SK-N-SH (cell line): ENCODE results near the gene HSD3B7. TPM values are rescaled to one million over a fixed set of nuclear protein-coding genes. Genes with fewer than 3 reads are reported as not detected.

Experiments
- CTCF ChIA-PET: fragments of 300-600, 350-600 bp; formaldehyde crosslinking; extraction: SDS; loops from one replicate; lab custom pipeline; 2021; lab: Yijun Ruan, JAX
- POLR2A ChIA-PET: fragments of 350-600 bp; sonication (Branson Sonifier 250); formaldehyde crosslinking; extraction: SDS; loops from one replicate; lab custom pipeline; 2020; ENCODE audit warnings: antibody characterized with exemption, inconsistent platforms; lab: Yijun Ruan, JAX
- DNase-seq: peaks from one replicate; pipeline ENCODE4 v3.0.0; 2012
- H2AFZ ChIP-seq: fragments of 200-600 bp; sonication (generic); 2 replicates; pipeline ENCODE4 v1.8.1; 2016; ENCODE audit warnings: antibody characterized with exemption, mild to moderate bottlenecking, low read depth
- H3F3A ChIP-seq: fragments of 200-600 bp; sonication (generic); replicated peaks from 2 replicates; pipeline ENCODE3; 2016; ENCODE audit warnings: antibody characterized with exemption, mild to moderate bottlenecking; ENCODE audit not compliant: insufficient read depth
- H3K27ac ChIP-seq, 2 experiments: fragments of 200-500 bp in 1 of 2; fragments of 200-600 bp in 1 of 2; sonication (Bioruptor generic) in 1 of 2; sonication (generic), shearing (Covaris generic) in 1 of 2; 2 replicates each; pipeline versions ENCODE4 v1.5.1 to v1.6.1; 2014 to 2016; ENCODE audit warnings: low read depth in 2 of 2, inconsistent platforms in 1 of 2, low read length in 1 of 2, mild to moderate bottlenecking in 1 of 2, mixed read lengths in 1 of 2
- H3K27me3 ChIP-seq: fragments of 200-600 bp; sonication (generic), shearing (Covaris generic); 2 replicates; pipeline ENCODE4 v1.6.1; 2016; ENCODE audit warnings: mixed run types; ENCODE audit not compliant: insufficient read depth
- H3K36me3 ChIP-seq, 2 experiments: fragments of 200-500 bp in 1 of 2; fragments of 200-600 bp in 1 of 2; sonication (Bioruptor generic) in 1 of 2; sonication (generic) in 1 of 2; replicated peaks in 1 of 2; 2 replicates each; pipeline versions ENCODE3 to v1.5.1; 2014 to 2016; ENCODE audit warnings: low read length in 1 of 2, mild to moderate bottlenecking in 1 of 2; ENCODE audit not compliant: insufficient read depth in 2 of 2, control insufficient read depth in 1 of 2
- H3K4me1 ChIP-seq, 2 experiments: fragments of 200-500 bp in 1 of 2; fragments of 200-600 bp in 1 of 2; sonication (Bioruptor generic) in 1 of 2; sonication (generic), shearing (Covaris generic) in 1 of 2; 2 replicates each; pipeline versions ENCODE4 v1.5.1 to v1.6.1; 2014 to 2016; ENCODE audit warnings: low read depth in 1 of 2, low read length in 1 of 2, mixed run types in 1 of 2; ENCODE audit not compliant: insufficient read depth in 2 of 2, control insufficient read depth in 1 of 2
- H3K4me2 ChIP-seq: fragments of 200-600 bp; sonication (generic), shearing (Covaris generic); 2 replicates; pipeline ENCODE4 v1.6.1; 2017; ENCODE audit warnings: mixed run types
- H3K4me3 ChIP-seq, 2 experiments: fragments of 200-500 bp in 1 of 2; fragments of 200-600 bp in 1 of 2; sonication (Bioruptor generic) in 1 of 2; sonication (generic), shearing (Covaris generic) in 1 of 2; 2 replicates each; pipeline versions ENCODE4 v1.5.1 to v1.8.1; 2014 to 2016; ENCODE audit warnings: low read depth in 2 of 2, inconsistent platforms in 1 of 2, low read length in 1 of 2, mild to moderate bottlenecking in 1 of 2, mixed read lengths in 1 of 2, moderate library complexity in 1 of 2
- H3K79me2 ChIP-seq: fragments of 200-600 bp; sonication (generic); 2 replicates; pipeline ENCODE4 v1.8.1; 2017; ENCODE audit warnings: mild to moderate bottlenecking; ENCODE audit not compliant: insufficient read depth
- H3K9ac ChIP-seq: fragments of 200-600 bp; sonication (generic); 2 replicates; pipeline ENCODE4 v1.6.1; 2017; ENCODE audit warnings: mixed run types
- H3K9me2 ChIP-seq: fragments of 200-600 bp; sonication (generic); 2 replicates; pipeline ENCODE4 v1.6.1; 2017; ENCODE audit warnings: mixed run types
- H3K9me3 ChIP-seq: fragments of 200-600 bp; sonication (generic); 2 replicates; pipeline ENCODE4 v1.6.1; 2017; ENCODE audit warnings: mixed run types, mild to moderate bottlenecking, moderate library complexity
- H4K20me1 ChIP-seq: fragments of 200-600 bp; sonication (generic); 2 replicates; pipeline ENCODE4 v1.6.1; 2017; ENCODE audit warnings: mild to moderate bottlenecking, mixed run types; ENCODE audit not compliant: insufficient read depth
- ELF1 ChIP-seq: IDR thresholded peaks from 2 replicates; pipeline ENCODE4 v1.4.0; 2012
- EP300 ChIP-seq, 2 experiments: IDR thresholded peaks; 2 replicates each; pipeline versions ENCODE4 v1.4.0 to v1.6.1; 2012; ENCODE audit warnings: borderline replicate concordance in 1 of 2, low read depth in 1 of 2, low read length in 1 of 2
- FOSL2 ChIP-seq: IDR thresholded peaks from 2 replicates; pipeline ENCODE4 v1.4.0; 2012; ENCODE audit warnings: low read depth, mild to moderate bottlenecking, moderate library complexity, borderline replicate concordance
- FOXM1 ChIP-seq: IDR thresholded peaks from 2 replicates; pipeline ENCODE4 v1.4.0; 2012; ENCODE audit warnings: low read depth, mild to moderate bottlenecking
- GABPA ChIP-seq: IDR thresholded peaks from 2 replicates; pipeline ENCODE4 v1.4.0; 2012; ENCODE audit warnings: low read depth, mild to moderate bottlenecking
- JUND ChIP-seq: IDR thresholded peaks from 2 replicates; pipeline ENCODE4 v1.4.0; 2012
- POLR2AphosphoS5 ChIP-seq: IDR thresholded peaks from 2 replicates; pipeline ENCODE4 v1.6.1; 2012; ENCODE audit warnings: low read depth, low read length
- SIN3A ChIP-seq: IDR thresholded peaks from 2 replicates; pipeline ENCODE4 v1.6.1; 2012; ENCODE audit warnings: low read depth, mild to moderate bottlenecking, low read length, moderate library complexity, borderline replicate concordance
- TAF1 ChIP-seq: IDR thresholded peaks from 2 replicates; pipeline ENCODE4 v1.6.1; 2012; ENCODE audit warnings: low read depth, mild to moderate bottlenecking, low read length, moderate library complexity, borderline replicate concordance
- TCF12 ChIP-seq: IDR thresholded peaks from 2 replicates; pipeline ENCODE4 v1.4.0; 2012
- TEAD4 ChIP-seq: IDR thresholded peaks from 2 replicates; pipeline ENCODE4 v1.4.0; 2012; ENCODE audit warnings: mild to moderate bottlenecking, borderline replicate concordance; ENCODE audit not compliant: insufficient read depth
- WGBS: methylation state at CpG from one replicate; pipeline ENCODE4 v1.1.6; 2017; ENCODE audit warnings: low lambda C conversion rate; 5-methylcytosine and 5-hydroxymethylcytosine counted together
- polyA plus RNA-seq, 3 experiments: library from polyadenylated mRNA; depleted of rRNA; stranded (reverse); fragments of >200 nt; gene quantifications; 2 replicates each; pipeline ENCODE4 v1.2.3, GENCODE V29; 2012
- TF ChIP-seq, protein P1 (sequence below): IDR thresholded peaks from 2 replicates; pipeline ENCODE4; 2012
- TF ChIP-seq, protein P2 (sequence below): IDR thresholded peaks from 2 replicates; pipeline ENCODE4 v1.4.0; 2012; ENCODE audit warnings: low read depth

HSD3B7 gene
- polyA plus RNA-seq, 1 of the 3 experiments (the other 2 are of a cell fraction): 12.2 TPM

DNA sequence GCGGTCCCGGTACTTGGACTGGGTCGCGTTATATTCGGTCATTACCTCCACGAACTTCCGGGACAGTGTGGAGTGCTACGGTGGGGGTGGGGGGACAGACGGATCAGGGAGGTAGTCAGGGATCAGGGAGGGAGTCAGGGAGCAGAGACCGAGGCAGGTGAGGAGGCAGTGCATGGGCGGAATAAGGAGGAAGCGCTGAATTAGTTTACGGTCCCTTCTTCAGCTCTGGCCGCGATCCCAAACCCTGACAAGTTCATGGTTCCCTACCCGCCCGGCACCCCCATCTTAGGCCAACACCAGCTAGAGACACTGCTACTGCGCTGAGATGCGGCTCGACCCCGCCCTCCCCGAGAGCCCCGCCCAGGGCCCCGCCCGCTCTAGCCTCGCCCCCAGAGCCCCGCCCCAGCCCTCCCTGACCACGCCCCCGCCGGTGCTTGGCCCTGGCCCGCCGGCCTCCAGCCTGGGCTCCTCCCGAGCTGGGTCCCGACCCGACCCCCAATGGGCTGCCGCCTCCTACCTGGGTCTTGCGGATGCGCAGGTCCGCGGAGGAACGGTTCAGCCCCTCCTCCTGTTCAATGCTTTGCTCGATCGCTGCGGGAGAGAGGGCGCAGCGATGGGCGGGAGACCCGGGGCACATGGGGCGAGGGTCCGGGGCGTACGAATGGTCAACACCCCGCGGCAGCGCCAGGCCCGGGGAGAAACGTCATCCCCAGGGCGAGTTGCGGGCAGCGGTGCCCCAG, 12.1 kb downstream of the HSD3B7 start:
- ChIA-PET POLR2A (interaction anchor here (1.1 kb wide), 1 partner anchor 9 kb away, joined by 5 read pairs; no protein-coding TSS in a partner anchor), CTCF (interaction anchor here (0.6 to 2.6 kb wide), 4 partner anchors 11 to 145 kb away, joined by 3 to 15 read pairs (median 3); partner anchors contain the start of gene HSD3B7)
- Histone ChIP-seq H3K4me2 (peak overlapping the region; percentile 78), H3K4me1 (peaks cover 14 to 18% of the 10 kb centered on the region in 2 experiments; a peak in 3 of 4 replicates), H3K27me3 (no peaks in the 10 kb centered on the region), H3K9me2 (no peaks in the 10 kb centered on the region), H3K79me2 (no peaks in the 10 kb centered on the region), H3K4me3 (peak overlapping the region in 1 of 2 experiments; percentile 25; a peak in 2 of 4 replicates), H3F3A (peaks cover 23% of the 10 kb centered on the region), H3K9me3 (no peaks in the 10 kb centered on the region), H3K36me3 (peaks cover 2 to 3% of the 10 kb centered on the region in 2 experiments), H3K9ac (peak overlapping the region; percentile 65), H3K27ac (peak overlapping the region; percentile 45 to 92; a peak in 3 of 4 replicates), H2AFZ (peak overlapping the region; percentile 55; the same call in 1 of the 2 replicates), H4K20me1 (no peaks in the 10 kb centered on the region)
- 28% methylated on average over 34 of the region's 60 CpGs for WGBS
- TF ChIP-seq ELF1: no peak
- TF ChIP-seq TEAD4: no peak
- 0 out of 2 replicates have a peak, but pooled peaks have one; percentile 14 for TF ChIP-seq TAF1
- DNase-seq: peak; percentile 97

DNA sequence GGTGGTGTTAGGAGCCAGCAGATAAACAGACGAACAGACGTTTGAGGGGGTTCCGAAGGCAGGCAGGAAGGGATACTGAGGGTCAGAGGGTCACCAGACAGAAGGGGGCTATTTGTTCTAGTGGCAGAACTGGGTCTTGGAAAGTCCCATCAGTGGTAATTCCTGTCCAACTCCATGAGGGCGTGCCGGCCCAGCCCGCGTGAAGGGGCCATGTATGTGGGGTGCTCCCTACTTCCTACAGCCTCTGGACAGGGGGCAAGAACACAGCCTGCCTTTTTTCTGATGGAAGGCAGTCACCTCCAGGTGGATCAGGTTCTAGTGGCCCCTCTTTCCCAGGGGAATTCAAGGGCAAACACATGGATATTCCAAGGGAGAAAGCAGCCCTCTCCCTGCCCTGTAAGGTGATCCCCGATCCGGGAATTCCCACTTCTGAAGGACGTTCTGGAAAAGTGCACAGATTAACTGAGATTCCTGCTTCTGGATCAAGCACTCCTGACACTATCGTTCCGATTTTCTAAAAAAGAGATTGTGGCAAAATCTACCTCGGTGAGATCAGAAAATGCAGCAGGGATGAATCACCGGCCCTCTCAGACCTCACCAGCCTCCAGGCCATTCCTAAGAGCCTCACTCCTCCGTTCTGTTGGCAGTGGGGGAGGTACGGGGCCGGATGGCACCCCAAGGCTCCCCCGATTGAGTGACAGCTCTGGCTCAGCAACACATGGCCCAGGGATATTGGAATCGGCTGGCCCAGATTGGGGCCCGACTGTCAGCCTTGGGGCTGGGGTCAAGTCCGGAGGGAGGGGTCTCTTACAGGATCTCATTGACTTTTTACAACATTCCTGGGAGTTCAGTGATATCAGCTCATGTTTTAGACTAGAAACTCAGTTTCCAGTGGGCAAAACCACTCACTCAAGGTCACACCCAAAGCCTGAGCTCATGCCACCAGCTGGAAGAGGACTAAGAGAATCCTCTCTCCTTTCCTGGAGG, 13.0 kb downstream of the HSD3B7 start:
- DNase-seq: no peak
- H4K20me1 ChIP-seq: no peaks in the 10 kb centered on the region
- H3K4me1 ChIP-seq: peaks cover 16 to 18% of the 10 kb centered on the region in 2 experiments; a peak in 3 of 4 replicates
- peak overlapping the region; percentile 45 to 92 for H3K27ac ChIP-seq
- H3K4me2 ChIP-seq: peak overlapping the region; percentile 78
- TF ChIP-seq FOXM1: no peak
- TF ChIP-seq TCF12: peak; percentile 72
- TF ChIP-seq, protein P1, sequence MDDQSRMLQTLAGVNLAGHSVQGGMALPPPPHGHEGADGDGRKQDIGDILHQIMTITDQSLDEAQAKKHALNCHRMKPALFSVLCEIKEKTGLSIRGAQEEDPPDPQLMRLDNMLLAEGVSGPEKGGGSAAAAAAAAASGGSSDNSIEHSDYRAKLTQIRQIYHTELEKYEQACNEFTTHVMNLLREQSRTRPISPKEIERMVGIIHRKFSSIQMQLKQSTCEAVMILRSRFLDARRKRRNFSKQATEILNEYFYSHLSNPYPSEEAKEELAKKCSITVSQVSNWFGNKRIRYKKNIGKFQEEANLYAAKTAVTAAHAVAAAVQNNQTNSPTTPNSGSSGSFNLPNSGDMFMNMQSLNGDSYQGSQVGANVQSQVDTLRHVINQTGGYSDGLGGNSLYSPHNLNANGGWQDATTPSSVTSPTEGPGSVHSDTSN: peak; percentile 92
- TF ChIP-seq SIN3A: no peak; the same call in 1 of the 2 replicates
- TF ChIP-seq JUND: peak; percentile 85; the same call in 1 of the 2 replicates
- TF ChIP-seq FOSL2: peak; percentile 88
- TF ChIP-seq TEAD4: peak; percentile 35; the same call in 1 of the 2 replicates
- peak; percentile 27; the same call in 1 of the 2 replicates for TF ChIP-seq POLR2AphosphoS5
- TF ChIP-seq GABPA: 0 out of 2 replicates have a peak, but pooled peaks have one; percentile 17
- TF ChIP-seq EP300 (IDR thresholded peaks at IDR 0.05; ENCODE audit: borderline replicate concordance in 1 of 2, low read depth in 1 of 2, low read length in 1 of 2): peak in 1 of 2 experiments; percentile 53; a peak in 1 of 4 replicates
- TF ChIP-seq, protein P2, sequence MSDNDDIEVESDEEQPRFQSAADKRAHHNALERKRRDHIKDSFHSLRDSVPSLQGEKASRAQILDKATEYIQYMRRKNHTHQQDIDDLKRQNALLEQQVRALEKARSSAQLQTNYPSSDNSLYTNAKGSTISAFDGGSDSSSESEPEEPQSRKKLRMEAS: peak; percentile 78
- ChIA-PET CTCF (interaction anchor here (0.6 to 2.6 kb wide), 6 partner anchors 12 to 74 kb away, joined by 3 to 15 read pairs (median 4); partner anchors contain the start of genes HSD3B7 and STX1B), POLR2A (interaction anchor here (1.1 kb wide), 1 partner anchor 10 kb away, joined by 5 read pairs; no protein-coding TSS in a partner anchor)
- no peaks in the 10 kb centered on the region for H3K9me2 ChIP-seq
- peak overlapping the region; percentile 65 for H3K9ac ChIP-seq
- H3K27me3 ChIP-seq: no peaks in the 10 kb centered on the region
- H3K79me2 ChIP-seq: no peaks in the 10 kb centered on the region
- WGBS: 30% methylated on average over 12 of the region's 21 CpGs
- H3K36me3 ChIP-seq: peaks cover 2 to 3% of the 10 kb centered on the region in 2 experiments
- no peaks in the 10 kb centered on the region for H3K9me3 ChIP-seq
- peaks cover 23% of the 10 kb centered on the region for H3F3A ChIP-seq
- no peak overlapping the region for H3K4me3 ChIP-seq
- peak overlapping the region; percentile 55 for H2AFZ ChIP-seq
